ENCODE measurements around the gene EIF1B. TPM values are rescaled to one million over a fixed set of nuclear protein-coding genes. Genes with fewer than 3 reads are reported as not detected.

Gene EIF1B
- 10 to 100 TPM; 11.1 to 26.2 (median 20.5) TPM for total RNA-seq
- long read RNA-seq, transcript EIF1B-201 (4 exons, 1,010 nt): major isoform, 10 of 11 reads
- long read RNA-seq, partial matches to known transcripts: 0 of 11 reads
- long read RNA-seq, other reads (novel, unspliced or antisense): 1 of 11 reads

DNA sequence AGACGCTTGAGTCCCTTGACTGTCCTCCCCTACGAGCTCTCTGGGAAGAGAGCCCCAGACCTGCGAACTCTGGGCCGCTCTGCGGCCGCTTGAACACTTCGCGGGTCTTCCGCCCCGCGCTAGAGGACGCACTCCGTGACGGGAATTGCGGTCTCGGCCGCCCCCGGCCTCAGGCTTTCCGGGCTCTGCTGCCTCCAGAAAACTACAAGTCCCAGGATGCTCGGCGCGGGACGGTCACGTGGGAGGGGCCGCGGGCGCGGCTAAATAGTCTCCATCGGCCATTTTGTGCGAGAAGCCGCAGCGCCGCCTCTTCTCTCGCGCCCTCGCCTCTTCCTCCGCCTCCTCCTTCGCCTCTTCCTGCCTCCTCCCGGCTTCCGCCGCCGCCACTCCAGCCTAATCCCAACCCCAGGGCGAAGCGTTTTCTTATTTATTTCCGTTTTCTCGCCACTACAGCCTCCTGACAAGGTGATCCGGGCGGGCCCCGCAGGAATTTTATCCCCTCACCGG, at the start of gene EIF1B:
Gene EIF1B, plus strand, starts transcription at position 290 of the 507 bp plus-strand sequence. CDS start 235 bp downstream, outside the sequence.
- Histone ChIP-seq H3K36me3 (peaks cover 0 to 28% (median 10%) of the 10 kb centered on the region in 4 donors), H3K4me3 (peak within 1 kb of the TSS; percentile 87 to 91 (median 90)), H3K9me3 (no peaks in the 10 kb centered on the region), H3K27ac (peak within 1 kb of the TSS; percentile 82 to 89 (median 89)), H3K27me3 (no peaks in the 10 kb centered on the region), H3K4me1 (peaks cover 0 to 15% (median 4%) of the 10 kb centered on the region in 4 donors)
- TF ChIP-seq CTCF (IDR thresholded peaks at IDR 0.05) (peak; percentile 86 to 97 (median 94)), POLR2A (IDR thresholded peaks at IDR 0.05) (peak; percentile 97)
- intact Hi-C loops (cut with DNase I): no loop called here
- ATAC-seq (peak; percentile 94 to 98 (median 96)), DNase-seq (peak; percentile 99)
- WGBS (ENCODE audit: insufficient coverage, low coverage, low lambda C conversion rate, missing lambda C conversion rate): 0% methylated on average over 26 of the region's 50 CpGs

DNA sequence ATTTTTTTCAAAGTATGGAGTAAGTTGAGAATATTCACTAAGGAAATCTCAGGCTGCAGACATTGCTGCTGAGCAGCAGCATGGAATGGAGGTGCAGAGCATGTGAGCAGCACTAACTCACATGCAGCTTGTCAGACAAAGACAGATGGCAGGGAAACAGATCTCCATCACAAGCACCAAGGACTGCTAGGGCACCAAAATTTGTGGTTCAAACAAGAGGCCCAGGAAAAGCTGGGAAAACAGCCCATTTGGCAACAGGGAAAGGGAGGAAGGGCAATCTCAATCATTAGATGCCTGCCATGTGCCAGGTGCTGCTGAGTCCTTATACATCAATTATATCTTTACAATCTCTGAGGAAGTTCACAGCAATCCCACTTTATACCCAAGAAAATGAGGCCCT, 47.2 kb upstream of the EIF1B start:
- intact Hi-C loops (cut with DNase I): no loop called here
- peaks cover 0 to 5% (median 0%) of the 10 kb centered on the region in 4 donors for H3K36me3 ChIP-seq
- H3K4me1 ChIP-seq: peaks cover 0 to 15% (median 0%) of the 10 kb centered on the region in 4 donors
- DNase-seq: peak in 1 of 3 donors; percentile 51
- peak in 2 of 4 donors; percentile 27 to 40 for ATAC-seq
- H3K4me3 ChIP-seq: no peak overlapping the region
- no peaks in the 10 kb centered on the region for H3K27me3 ChIP-seq
- H3K9me3 ChIP-seq: no peaks in the 10 kb centered on the region
- TF ChIP-seq POLR2A (IDR thresholded peaks at IDR 0.05): no peak
- no peak for TF ChIP-seq CTCF (IDR thresholded peaks at IDR 0.05)
- no peak overlapping the region for H3K27ac ChIP-seq

DNA sequence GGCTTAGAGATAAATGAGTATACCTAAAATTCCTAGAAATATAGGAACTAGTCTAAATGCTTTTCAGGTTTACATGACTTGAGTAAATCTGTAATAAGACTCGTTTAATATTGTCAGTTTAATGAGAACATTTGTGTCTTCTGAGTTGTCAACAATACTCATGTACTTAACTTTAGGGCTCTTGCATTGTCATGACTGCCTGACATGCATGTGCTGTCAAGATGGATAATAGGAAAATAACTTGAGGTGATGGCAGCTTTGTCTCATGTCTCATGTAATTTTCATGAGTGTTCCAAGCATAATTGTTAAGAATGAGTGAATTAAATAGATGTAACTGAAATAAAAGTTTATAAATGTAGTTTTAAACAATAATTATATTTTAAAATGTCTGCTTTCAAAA, 45.1 kb upstream of the EIF1B start:
- Histone ChIP-seq H3K4me1 (peaks cover 0 to 23% (median 0%) of the 10 kb centered on the region in 4 donors), H3K36me3 (no peaks in the 10 kb centered on the region), H3K27me3 (no peaks in the 10 kb centered on the region), H3K9me3 (no peaks in the 10 kb centered on the region), H3K4me3 (no peak overlapping the region), H3K27ac (no peak overlapping the region)
- WGBS (ENCODE audit: insufficient coverage, low coverage, low lambda C conversion rate, missing lambda C conversion rate): 100% methylated on average over 1 of the region's 1 CpG
- DNase-seq (no peak), ATAC-seq (no peak)
- no peak for TF ChIP-seq POLR2A (IDR thresholded peaks at IDR 0.05)
- no peak for TF ChIP-seq CTCF (IDR thresholded peaks at IDR 0.05)
- intact Hi-C loops (cut with DNase I): no loop called here

DNA sequence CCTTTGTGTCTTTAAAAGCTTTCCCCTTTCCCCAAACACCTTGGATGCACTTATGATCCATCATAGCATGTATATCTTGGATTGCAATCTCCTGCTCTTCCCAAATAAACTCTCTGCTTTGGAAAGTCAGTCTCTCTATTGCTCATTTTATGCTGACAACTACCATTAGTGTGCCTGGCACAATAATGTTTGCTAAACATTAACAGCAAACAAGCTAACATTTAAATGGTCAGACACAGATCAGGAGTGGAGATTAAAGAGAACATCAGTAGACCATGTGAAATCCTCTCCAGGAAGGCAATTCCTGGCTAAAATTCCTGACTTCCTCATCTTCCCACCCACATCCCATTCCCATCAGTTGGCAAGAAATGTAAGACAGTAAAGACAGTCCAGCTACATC, 44.3 kb upstream of the EIF1B start:
- Histone ChIP-seq H3K9me3 (no peaks in the 10 kb centered on the region), H3K27me3 (no peaks in the 10 kb centered on the region), H3K36me3 (no peaks in the 10 kb centered on the region), H3K27ac (no peak overlapping the region), H3K4me3 (no peak overlapping the region), H3K4me1 (peaks cover 0 to 23% (median 0%) of the 10 kb centered on the region in 4 donors)
- no peak for DNase-seq
- TF ChIP-seq CTCF (IDR thresholded peaks at IDR 0.05) (no peak), POLR2A (IDR thresholded peaks at IDR 0.05) (no peak)
- intact Hi-C loops (cut with DNase I): no loop called here
- peak; percentile 75 to 86 (median 80) for ATAC-seq
